KOPT-K1 (cell line): Measurements from ENCODE around the gene KIF13A.
"Not testable (repeated sequence)": the region's sequence is repeated elsewhere in the genome, so short reads cannot be mapped to it uniquely, and the experiment has no call there.

Experiments used
- H3K27ac ChIP-seq: fragments of 200-600 bp; sonication (generic); 2 replicates; pipeline ENCODE4 v1.5.1; 2016; ENCODE audit warnings: antibody characterized with exemption, mild to moderate bottlenecking, low read depth, low read length; ENCODE audit not compliant: poor library complexity, severe bottlenecking
- H3K36me3 ChIP-seq: fragments of 200-600 bp; sonication (generic); 2 replicates; pipeline ENCODE4 v1.5.1; 2017; ENCODE audit warnings: antibody characterized with exemption, mild to moderate bottlenecking, low read length, moderate library complexity; ENCODE audit not compliant: insufficient read depth
- H3K9me3 ChIP-seq: fragments of 200-600 bp; sonication (generic); 2 replicates; pipeline ENCODE4 v1.5.1; 2017; ENCODE audit warnings: antibody characterized with exemption, low read length, mild to moderate bottlenecking; ENCODE audit not compliant: insufficient read depth, poor library complexity, severe bottlenecking

Gene KIF13A

DNA sequence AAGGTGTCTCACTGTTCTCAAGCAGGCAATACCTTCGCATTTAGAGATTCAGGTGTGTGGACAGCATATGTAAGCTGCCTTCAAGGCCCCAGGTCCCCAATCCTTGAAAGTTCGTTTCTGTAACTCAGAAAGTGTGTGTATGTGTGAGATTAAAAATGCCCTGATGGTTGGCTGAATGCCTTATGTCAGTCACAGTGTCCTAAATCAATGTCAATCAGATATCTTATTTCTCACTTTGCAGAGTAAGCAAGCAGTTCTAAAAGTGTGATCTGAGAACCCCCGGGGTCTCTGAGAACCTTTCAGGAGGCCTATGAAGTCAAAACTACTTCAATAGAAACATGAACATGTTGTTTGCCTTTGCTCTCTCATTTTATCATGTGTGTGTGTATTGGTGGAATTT is 157.5 kb downstream of the KIF13A start:
- no peaks in the 10 kb centered on the region for H3K36me3 ChIP-seq
- no peak overlapping the region for H3K27ac ChIP-seq
- no peaks in the 10 kb centered on the region for H3K9me3 ChIP-seq

GRCh38 chr6:17828149-17828548 is 159.3 kb downstream of the KIF13A start:
- Histone ChIP-seq H3K9me3 (no peaks in the 10 kb centered on the region), H3K27ac (no peak overlapping the region), H3K36me3 (no peaks in the 10 kb centered on the region)

DNA sequence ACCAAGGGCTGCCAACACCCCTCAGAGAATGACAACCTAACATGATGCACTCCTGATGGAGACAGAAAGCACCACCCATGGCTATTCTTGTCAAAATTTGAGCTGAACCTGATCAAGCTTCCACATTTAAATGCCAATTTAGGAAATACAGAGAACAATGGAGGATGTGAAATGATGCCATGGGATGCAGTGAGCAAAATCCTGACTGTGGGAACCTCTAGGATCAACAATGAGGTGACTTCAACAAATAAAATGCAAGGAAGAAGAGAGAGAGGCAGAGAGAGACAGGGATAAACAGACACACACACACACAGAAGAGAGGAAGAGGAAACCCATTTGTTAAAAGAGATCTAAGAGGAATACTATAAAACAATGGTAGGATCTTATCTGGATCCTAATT is 161.1 kb downstream of the KIF13A start:
- no peaks in the 10 kb centered on the region for H3K36me3 ChIP-seq

GRCh38 chr6:17820055-17820454 is 167.4 kb downstream of the KIF13A start:
- Histone ChIP-seq H3K27ac (no peak overlapping the region), H3K9me3 (no peaks in the 10 kb centered on the region), H3K36me3 (no peaks in the 10 kb centered on the region)

More for the DNA sequence above, 161.1 kb downstream of the KIF13A start:
- H3K9me3 ChIP-seq: no peaks in the 10 kb centered on the region
- no peak overlapping the region for H3K27ac ChIP-seq

DNA sequence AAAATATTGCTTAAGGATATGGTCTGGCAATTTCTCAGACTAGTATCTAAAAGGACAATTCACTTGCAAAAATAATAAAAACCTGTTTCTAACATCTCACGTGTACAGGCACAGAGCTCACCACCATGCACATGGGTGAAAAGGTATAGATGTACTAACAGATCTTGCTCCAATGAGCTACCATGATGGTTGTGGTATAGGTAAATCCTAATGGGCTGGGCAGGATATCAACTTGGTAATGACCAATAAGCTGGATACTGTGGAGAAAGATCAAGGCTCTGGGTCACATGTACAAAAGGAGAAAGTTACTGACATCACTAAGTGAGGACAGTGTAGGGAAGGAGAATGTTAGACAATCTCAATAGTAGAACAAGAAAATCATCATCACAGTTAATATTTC is 169.7 kb downstream of the KIF13A start:
- H3K27ac ChIP-seq: no peak overlapping the region
- no peaks in the 10 kb centered on the region for H3K9me3 ChIP-seq
- no peaks in the 10 kb centered on the region for H3K36me3 ChIP-seq

DNA sequence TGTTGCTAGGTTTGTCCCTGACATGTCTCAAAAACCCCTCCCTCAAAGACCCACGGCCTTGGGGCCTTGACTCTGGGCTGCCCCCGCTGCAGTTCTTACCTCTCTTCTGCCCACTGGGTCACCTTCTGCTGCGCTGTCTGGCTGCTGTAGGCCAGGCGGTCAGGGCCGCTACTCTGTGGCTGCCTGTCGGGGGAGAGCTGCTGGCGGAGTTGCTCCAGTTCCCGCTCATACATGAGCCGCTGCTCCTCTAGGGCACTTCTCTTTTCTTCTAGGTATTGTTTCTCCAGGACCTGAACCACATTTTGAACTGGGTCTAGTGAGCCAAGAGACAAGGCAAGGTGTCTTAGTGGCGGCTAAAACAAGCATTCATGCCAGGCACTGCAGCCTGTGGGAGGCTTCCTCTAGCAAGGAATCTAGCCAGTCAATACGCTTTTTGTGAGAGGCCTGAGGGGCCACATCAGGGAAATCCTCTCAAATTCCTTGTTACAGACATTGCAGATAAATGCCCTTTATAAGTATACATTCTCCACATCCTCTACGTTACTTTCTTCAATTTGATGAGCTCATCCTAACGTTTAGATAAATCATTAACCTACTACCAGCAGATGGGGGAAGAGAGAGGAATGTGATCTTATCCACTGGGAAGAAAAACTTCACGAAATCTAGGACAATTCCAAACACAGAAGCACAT is 170.4 kb downstream of the KIF13A start:
- H3K27ac ChIP-seq: no peak overlapping the region
- H3K9me3 ChIP-seq: no peaks in the 10 kb centered on the region
- H3K36me3 ChIP-seq: no peaks in the 10 kb centered on the region

GRCh38 chr6:17813542-17813941 is 173.9 kb downstream of the KIF13A start:
- no peaks in the 10 kb centered on the region for H3K9me3 ChIP-seq
- no peak overlapping the region for H3K27ac ChIP-seq
- H3K36me3 ChIP-seq: no peaks in the 10 kb centered on the region

DNA sequence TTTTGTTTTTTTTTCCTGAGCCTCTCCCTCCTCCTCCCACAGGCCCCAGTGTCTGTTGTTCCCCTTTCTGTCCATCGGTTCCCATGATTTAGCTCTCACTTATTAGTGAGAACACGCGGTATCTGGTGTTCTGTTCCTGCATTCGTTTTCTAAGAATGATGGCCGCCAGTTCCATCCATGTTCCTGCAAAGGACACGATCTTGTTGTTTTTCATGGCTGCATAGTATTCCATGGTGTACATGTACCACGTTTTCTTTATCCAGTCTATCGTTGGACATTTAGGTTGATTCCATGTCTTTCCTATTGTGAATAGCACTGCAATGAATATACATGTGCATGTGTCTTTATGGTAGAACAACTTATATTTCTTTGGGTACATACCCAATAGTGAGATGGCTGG is 175.1 kb downstream of the KIF13A start:
- H3K9me3 ChIP-seq: no peaks in the 10 kb centered on the region
- no peak overlapping the region for H3K27ac ChIP-seq
- no peaks in the 10 kb centered on the region for H3K36me3 ChIP-seq

DNA sequence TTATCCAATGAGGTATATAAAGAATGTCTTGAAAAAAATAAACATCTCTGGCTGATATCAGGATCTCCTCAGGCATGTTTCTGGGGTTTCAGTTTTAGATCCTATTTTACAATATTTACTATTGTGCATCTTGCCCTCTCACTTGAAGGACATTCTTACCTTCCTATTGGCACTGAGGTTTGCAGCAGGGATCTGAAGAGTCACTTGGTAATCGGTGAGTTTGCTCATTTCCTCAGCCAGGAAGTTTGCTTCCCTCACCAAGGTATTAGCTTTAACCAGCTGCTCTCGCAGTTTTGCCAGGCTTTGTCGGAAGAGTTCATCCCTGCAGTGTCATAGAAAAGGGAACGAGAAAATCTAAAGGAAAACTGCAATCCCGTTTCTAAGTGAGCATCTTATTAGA is 178.8 kb downstream of the KIF13A start:
- H3K36me3 ChIP-seq: no peaks in the 10 kb centered on the region
- no peak overlapping the region for H3K27ac ChIP-seq
- H3K9me3 ChIP-seq: no peaks in the 10 kb centered on the region

DNA sequence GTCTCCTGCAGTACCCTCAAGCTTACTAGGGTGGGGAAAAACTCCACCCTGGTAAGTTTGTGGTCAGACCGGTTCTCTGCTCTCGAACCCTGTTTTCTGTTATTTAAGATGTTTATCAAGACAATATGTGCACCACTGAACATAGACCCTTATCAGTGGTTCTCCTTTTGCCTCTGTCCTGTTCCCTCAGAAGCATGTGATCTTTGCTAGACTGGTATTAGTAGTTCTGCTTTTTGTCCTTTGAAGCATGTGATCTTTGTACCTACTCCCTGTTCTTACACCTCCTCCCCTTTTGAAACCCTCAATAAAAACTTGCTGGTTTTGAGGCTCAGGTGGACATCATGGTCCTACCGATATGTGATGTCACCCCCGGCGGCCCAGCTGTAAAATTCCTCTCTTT is 180.0 kb downstream of the KIF13A start:
- H3K36me3 ChIP-seq, H3K9me3 ChIP-seq, H3K27ac ChIP-seq: not testable (repeated sequence)

DNA sequence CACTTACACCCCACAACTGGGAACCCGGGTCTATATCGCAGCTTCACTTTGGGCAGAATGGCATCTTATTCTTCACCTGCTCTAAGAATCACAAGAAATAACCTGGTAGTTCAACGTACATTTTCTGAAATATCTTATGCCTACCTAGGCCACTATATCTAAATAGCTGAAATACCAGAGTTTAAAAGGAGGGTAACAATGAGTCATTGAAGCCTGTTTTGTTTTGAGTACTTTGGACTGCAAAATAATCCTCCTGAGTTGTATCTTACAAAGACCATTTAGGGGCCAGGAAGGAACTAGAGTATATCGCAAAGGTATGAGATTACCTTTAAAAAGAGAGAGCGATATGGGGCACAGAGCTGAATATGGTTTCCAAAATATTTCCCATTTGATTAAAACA is 184.0 kb downstream of the KIF13A start:
- H3K9me3 ChIP-seq: no peaks in the 10 kb centered on the region
- no peak overlapping the region for H3K27ac ChIP-seq
- no peaks in the 10 kb centered on the region for H3K36me3 ChIP-seq

GRCh38 chr6:17798477-17799154 is 188.8 kb downstream of the KIF13A start:
- H3K36me3 ChIP-seq: no peaks in the 10 kb centered on the region

GRCh38 chr6:17790489-17790888 is 196.9 kb downstream of the KIF13A start:
- H3K36me3 ChIP-seq: no peaks in the 10 kb centered on the region
- no peak overlapping the region for H3K27ac ChIP-seq
- no peaks in the 10 kb centered on the region for H3K9me3 ChIP-seq

More at GRCh38 chr6:17798477-17799154, 188.8 kb downstream of the KIF13A start:
- H3K9me3 ChIP-seq: no peaks in the 10 kb centered on the region
- no peak overlapping the region for H3K27ac ChIP-seq

DNA sequence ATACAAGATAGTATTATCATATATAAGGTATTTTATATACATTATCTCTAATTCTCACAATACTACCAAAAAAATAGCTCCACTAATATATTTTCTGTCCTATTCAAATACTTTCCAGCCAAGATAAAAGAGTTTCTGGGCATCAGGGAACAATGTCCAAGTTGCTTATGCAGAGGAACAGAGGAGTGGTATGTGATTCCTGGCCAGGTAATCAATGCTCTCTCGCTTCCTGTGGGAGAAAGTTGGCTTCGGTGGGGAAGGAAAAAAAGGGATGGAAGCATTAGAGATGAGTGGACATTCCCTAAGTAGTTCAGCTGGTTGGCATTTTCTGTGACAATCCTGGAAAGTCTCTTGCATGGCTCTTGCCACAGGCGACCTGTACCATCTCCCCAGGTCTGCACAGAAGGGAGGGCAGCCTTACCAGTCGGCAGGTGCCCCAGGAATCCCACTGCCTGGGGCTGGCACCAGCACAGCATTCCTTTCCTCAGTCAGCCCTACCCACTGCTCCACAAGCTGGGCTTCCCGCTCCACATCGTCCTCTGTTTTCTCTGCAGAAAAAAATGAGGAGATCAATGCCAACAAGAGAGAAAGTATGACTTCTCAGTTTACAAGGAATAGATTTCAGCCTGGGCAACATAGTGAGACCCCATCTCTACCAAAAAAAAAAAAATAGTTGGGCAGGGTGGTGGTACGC is 202.2 kb downstream of the KIF13A start:
- no peaks in the 10 kb centered on the region for H3K9me3 ChIP-seq
- no peak overlapping the region for H3K27ac ChIP-seq
- H3K36me3 ChIP-seq: no peaks in the 10 kb centered on the region

- no peaks in the 10 kb centered on the region for H3K36me3 ChIP-seq
- no peak overlapping the region for H3K27ac ChIP-seq
- no peaks in the 10 kb centered on the region for H3K9me3 ChIP-seq
Observed at GRCh38 chr6:17780061-17780460, 207.4 kb downstream of the KIF13A start.
